ENCODE measurements around the gene CASTOR2.
"Not testable (repeated sequence)": the region's sequence is repeated elsewhere in the genome, so short reads cannot be mapped to it uniquely, and the experiment has no call there.

Gene CASTOR2

DNA sequence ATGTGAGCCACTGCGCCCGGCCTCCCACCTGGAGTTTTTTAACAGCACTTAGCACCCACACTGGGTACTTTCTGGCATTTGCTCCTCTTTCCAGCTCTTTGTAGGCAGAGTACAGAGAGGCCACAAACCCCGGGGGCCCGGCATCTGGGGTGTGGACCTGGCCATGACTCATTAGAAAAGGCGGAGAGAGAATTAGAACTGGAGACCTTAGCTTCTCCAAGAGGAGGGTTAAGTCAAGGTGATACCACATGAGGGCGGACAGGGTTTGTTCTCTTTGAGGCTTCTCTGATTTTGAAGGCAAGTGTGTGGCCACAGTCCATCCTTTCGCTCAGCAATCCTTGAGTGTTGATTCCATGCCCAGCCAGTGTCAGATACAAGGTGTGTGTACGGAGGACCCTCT is 36.9 kb downstream of the CASTOR2 start:
- not testable (repeated sequence) for H3K36me3 ChIP-seq (ENCODE audit: control insufficient read depth, insufficient read depth, low read length); H3K4me1 ChIP-seq (ENCODE audit: control insufficient read depth, insufficient read depth, low read length); H3K9ac ChIP-seq (ENCODE audit: low read depth, low read length); H3K9me3 ChIP-seq (ENCODE audit: control insufficient read depth, insufficient read depth, low read length); H3K27me3 ChIP-seq (ENCODE audit: control insufficient read depth, insufficient read depth, low read length); H3K4me3 ChIP-seq (ENCODE audit: low read depth, low read length)

DNA sequence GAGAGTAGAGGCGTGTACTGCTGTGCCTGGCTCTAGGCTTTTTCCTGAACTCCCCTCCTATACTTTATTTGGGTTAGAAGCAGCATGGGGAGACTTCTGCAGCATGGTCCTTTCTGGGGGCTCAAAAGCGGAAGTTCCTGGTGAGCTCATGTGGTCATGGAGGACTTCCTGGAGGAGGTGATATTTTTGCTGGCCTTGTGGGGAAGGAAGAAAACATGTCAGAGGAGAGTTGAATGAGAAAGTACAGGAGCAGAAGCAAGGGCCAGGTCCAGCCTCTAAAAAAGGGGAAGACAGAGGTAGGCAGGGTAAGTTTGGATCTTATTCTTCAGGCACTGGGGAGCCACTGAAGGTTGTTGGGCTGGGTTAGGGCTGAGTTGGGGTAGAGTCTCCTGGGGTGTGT is 45.5 kb downstream of the CASTOR2 start:
- no peaks in the 10 kb centered on the region for H3K27me3 ChIP-seq (ENCODE audit: control insufficient read depth, insufficient read depth, low read length)
- no peaks in the 10 kb centered on the region for H3K9me3 ChIP-seq (ENCODE audit: control insufficient read depth, insufficient read depth, low read length)
- H3K4me1 ChIP-seq (ENCODE audit: control insufficient read depth, insufficient read depth, low read length), result no peaks in the 10 kb centered on the region
- H3K36me3 ChIP-seq (ENCODE audit: control insufficient read depth, insufficient read depth, low read length), result no peaks in the 10 kb centered on the region
- H3K9ac ChIP-seq (ENCODE audit: low read depth, low read length), result no peak overlapping the region
- H3K4me3 ChIP-seq (ENCODE audit: low read depth, low read length), result no peak overlapping the region

DNA sequence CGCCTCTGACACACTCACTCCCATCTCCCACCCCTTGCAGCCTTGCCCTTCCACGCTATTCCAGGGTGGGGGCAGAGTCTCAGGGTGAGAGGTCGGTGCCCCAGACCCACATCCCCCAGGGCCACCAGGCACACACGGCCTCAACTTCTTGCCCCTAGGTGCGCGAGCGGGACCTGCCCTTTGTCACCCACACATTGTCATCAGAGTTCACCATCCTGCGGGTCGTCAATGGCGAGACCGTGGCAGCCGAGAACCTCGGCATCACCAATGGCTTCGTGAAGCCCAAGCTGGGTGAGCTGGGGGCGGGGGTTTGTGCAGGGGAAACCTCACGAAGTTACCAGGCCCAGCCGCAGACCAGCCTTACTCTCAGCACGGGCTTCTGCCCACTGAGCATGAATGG is 53.3 kb downstream of the CASTOR2 start:
- no peaks in the 10 kb centered on the region for H3K4me1 ChIP-seq (ENCODE audit: control insufficient read depth, insufficient read depth, low read length)
- H3K9ac ChIP-seq (ENCODE audit: low read depth, low read length), result no peak overlapping the region
- H3K4me3 ChIP-seq (ENCODE audit: low read depth, low read length), result no peak overlapping the region
- H3K9me3 ChIP-seq (ENCODE audit: control insufficient read depth, insufficient read depth, low read length), result no peaks in the 10 kb centered on the region
- peaks cover 10% of the 10 kb centered on the region for H3K36me3 ChIP-seq (ENCODE audit: control insufficient read depth, insufficient read depth, low read length)
- H3K27me3 ChIP-seq (ENCODE audit: control insufficient read depth, insufficient read depth, low read length), result no peaks in the 10 kb centered on the region

DNA sequence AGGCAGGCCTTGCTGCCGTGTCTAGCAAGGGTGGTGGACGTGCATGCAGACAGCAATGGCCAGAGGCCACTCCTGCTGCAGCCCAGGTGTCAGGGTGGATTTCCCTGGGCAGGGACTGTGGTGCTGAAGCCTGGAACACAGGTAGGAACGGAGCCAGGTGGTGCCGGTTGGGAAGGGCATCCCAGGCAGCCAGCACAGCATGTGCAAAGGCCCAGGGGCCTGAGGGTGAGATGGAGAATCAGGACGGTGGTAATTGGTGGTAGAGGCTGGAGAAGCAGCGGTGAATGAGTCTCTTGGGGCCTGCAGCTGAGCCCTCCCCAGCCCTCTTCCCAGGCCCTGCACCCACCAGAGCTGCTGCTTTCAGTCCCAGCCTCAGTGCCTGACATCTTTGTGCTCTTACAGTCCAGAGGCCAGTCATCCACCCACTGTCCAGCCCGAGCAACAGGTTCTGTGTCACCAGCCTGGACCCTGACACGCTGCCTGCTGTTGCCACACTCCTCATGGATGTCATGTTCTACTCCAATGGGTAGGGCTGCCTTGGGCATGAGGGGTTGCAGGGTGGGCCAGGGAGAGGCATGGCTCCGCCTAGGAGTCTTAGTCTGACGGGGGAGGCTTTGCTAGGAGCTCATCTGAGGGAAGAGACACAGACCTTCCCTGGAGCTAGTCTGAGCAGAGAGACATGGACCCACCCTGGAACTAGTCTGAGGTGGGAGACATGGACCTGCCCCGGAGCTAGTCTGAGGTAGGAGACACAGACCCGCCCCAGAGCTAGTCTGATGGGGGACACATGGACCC is 54.3 kb downstream of the CASTOR2 start:
- H3K27me3 ChIP-seq (ENCODE audit: control insufficient read depth, insufficient read depth, low read length), result no peaks in the 10 kb centered on the region
- H3K4me3 ChIP-seq (ENCODE audit: low read depth, low read length), result no peak overlapping the region
- H3K36me3 ChIP-seq (ENCODE audit: control insufficient read depth, insufficient read depth, low read length), result peaks cover 13% of the 10 kb centered on the region
- H3K9me3 ChIP-seq (ENCODE audit: control insufficient read depth, insufficient read depth, low read length), result no peaks in the 10 kb centered on the region
- H3K9ac ChIP-seq (ENCODE audit: low read depth, low read length), result no peak overlapping the region
- H3K4me1 ChIP-seq (ENCODE audit: control insufficient read depth, insufficient read depth, low read length), result no peaks in the 10 kb centered on the region

DNA sequence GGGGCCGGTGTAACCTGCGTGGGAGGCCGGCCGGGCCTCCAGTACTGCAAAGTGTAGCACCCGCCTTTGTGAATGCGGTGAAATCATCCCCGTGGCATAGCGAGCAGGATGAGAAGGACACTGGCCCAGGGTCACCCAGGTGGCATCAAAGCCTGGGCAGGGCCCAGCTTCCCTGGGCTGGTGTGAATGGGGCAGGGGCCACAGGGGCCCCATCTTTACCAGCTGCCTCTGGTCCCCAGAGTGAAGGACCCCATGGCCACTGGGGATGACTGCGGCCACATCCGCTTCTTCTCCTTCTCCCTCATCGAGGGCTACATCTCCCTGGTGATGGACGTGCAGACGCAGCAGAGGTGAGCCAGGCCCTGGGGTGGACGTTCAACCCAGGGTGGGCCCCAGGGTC is 55.3 kb downstream of the CASTOR2 start:
- no peak overlapping the region for H3K9ac ChIP-seq (ENCODE audit: low read depth, low read length)
- H3K36me3 ChIP-seq (ENCODE audit: control insufficient read depth, insufficient read depth, low read length), result peaks cover 23% of the 10 kb centered on the region
- H3K4me1 ChIP-seq (ENCODE audit: control insufficient read depth, insufficient read depth, low read length), result no peaks in the 10 kb centered on the region
- H3K4me3 ChIP-seq (ENCODE audit: low read depth, low read length), result no peak overlapping the region
- no peaks in the 10 kb centered on the region for H3K27me3 ChIP-seq (ENCODE audit: control insufficient read depth, insufficient read depth, low read length)
- no peaks in the 10 kb centered on the region for H3K9me3 ChIP-seq (ENCODE audit: control insufficient read depth, insufficient read depth, low read length)

DNA sequence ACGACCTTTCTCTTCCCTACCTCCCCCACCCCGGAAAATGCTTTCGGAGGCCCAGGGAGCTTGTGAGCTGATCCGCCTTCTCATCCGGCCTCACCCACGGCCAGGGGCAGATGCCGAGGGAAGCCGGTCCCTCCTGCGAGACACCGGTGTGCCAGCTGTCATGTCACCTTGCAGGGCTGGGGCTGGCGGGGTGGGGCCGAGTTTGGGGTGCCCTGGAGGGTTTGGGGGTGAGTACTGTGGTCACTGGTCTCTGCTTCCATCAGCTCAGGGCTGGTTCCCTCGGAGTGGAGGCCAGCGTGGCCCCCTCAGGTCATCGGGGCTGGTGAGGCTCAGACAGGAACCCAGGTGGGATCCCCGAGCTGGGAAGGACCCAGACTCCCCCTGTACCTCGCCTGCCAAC is 60.4 kb downstream of the CASTOR2 start:
- Histone ChIP-seq H3K9ac (ENCODE audit: low read depth, low read length) (no peak overlapping the region), H3K4me1 (ENCODE audit: control insufficient read depth, insufficient read depth, low read length) (no peaks in the 10 kb centered on the region), H3K4me3 (ENCODE audit: low read depth, low read length) (no peak overlapping the region), H3K9me3 (ENCODE audit: control insufficient read depth, insufficient read depth, low read length) (no peaks in the 10 kb centered on the region), H3K27me3 (ENCODE audit: control insufficient read depth, insufficient read depth, low read length) (no peaks in the 10 kb centered on the region), H3K36me3 (ENCODE audit: control insufficient read depth, insufficient read depth, low read length) (peaks cover 22% of the 10 kb centered on the region)

DNA sequence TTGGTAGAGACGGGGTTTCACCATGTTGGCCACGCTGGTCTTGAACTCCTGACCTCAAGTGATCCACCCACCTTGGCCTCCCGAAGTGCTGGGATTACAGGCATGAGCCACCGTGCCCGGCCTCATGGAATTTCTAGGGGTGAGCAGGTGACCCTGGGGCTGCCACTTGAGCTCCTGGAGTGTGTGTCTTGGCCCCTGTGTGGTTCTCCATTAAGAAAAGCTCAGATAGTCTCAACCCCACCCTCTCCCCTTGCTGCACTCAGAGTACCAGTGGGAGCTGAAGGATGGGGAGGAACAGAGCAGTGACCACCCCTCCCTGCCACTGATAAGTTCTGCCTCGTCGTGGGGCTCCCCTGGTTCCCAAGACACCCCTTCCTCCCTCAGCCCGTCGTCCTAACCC is 63.8 kb downstream of the CASTOR2 start:
- peaks cover 25% of the 10 kb centered on the region for H3K36me3 ChIP-seq (ENCODE audit: control insufficient read depth, insufficient read depth, low read length)
- H3K4me3 ChIP-seq (ENCODE audit: low read depth, low read length), result no peak overlapping the region
- no peaks in the 10 kb centered on the region for H3K9me3 ChIP-seq (ENCODE audit: control insufficient read depth, insufficient read depth, low read length)
- H3K27me3 ChIP-seq (ENCODE audit: control insufficient read depth, insufficient read depth, low read length), result no peaks in the 10 kb centered on the region
- no peaks in the 10 kb centered on the region for H3K4me1 ChIP-seq (ENCODE audit: control insufficient read depth, insufficient read depth, low read length)
- H3K9ac ChIP-seq (ENCODE audit: low read depth, low read length), result no peak overlapping the region

DNA sequence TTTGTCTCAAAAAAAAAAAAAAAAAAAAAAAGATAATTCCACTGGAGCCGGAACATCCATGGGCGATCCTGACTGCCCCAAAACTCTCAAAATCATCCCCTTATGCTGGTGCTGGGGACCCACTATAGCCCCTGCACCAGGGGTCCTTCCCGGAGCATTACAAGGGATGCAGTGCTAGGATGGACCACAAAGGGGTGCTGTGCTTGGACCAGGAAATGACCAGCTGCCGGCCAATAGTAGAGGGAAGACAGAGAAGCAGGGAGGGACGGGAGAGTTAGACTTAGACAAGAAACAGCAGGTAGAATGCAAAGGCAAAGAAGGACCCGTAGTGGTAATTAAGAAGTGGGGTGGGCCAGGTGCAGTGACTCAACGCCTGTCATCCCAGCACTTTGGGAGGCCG is 68.6 kb downstream of the CASTOR2 start:
- H3K27me3 ChIP-seq (ENCODE audit: control insufficient read depth, insufficient read depth, low read length), result no peaks in the 10 kb centered on the region
- no peaks in the 10 kb centered on the region for H3K4me1 ChIP-seq (ENCODE audit: control insufficient read depth, insufficient read depth, low read length)
- no peak overlapping the region for H3K4me3 ChIP-seq (ENCODE audit: low read depth, low read length)
- H3K9me3 ChIP-seq (ENCODE audit: control insufficient read depth, insufficient read depth, low read length), result no peaks in the 10 kb centered on the region
- H3K9ac ChIP-seq (ENCODE audit: low read depth, low read length), result no peak overlapping the region
- peaks cover 9% of the 10 kb centered on the region for H3K36me3 ChIP-seq (ENCODE audit: control insufficient read depth, insufficient read depth, low read length)

DNA sequence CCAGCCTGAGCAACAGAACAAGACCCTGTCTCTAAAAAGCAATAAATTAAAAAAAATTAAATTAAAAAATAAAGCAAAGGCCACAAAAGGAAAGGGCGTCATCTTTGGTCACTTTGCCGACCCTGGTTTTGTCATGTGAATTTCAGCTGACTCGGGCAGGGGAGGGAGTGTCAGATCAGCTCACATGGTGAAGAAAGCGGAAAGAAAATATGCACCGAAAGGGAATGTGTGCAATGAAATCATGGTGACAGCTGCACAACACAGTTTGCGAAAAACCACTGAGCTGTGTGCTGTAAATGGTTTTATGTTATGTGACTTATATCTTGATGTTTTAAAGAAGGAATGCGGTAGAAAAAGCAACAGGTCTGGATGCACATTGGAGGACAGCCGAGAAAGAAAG is 69.3 kb downstream of the CASTOR2 start:
- Histone ChIP-seq H3K9ac (ENCODE audit: low read depth, low read length) (no peak overlapping the region), H3K9me3 (ENCODE audit: control insufficient read depth, insufficient read depth, low read length) (no peaks in the 10 kb centered on the region), H3K36me3 (ENCODE audit: control insufficient read depth, insufficient read depth, low read length) (peaks cover 6% of the 10 kb centered on the region), H3K4me3 (ENCODE audit: low read depth, low read length) (no peak overlapping the region), H3K4me1 (ENCODE audit: control insufficient read depth, insufficient read depth, low read length) (no peaks in the 10 kb centered on the region), H3K27me3 (ENCODE audit: control insufficient read depth, insufficient read depth, low read length) (no peaks in the 10 kb centered on the region)

DNA sequence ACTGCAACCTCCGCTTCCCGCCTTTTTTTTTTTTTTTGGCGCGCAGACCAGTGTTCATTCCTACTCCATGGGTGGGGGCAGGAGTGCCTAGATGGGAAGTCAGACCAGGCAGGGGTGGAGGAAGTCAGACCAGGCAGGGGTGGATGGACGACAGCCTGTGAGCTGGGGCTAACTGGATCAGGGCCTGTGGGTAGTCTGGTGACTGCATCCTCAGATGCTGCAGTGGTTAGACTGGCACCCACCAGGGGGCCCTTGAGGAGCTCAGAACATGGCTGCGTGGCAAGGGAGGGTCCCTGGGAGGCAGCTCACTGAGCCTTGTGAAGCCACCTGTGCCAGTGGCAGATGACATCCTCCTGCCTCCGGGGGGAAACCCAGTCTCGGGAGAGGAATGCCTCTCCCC is 74.0 kb downstream of the CASTOR2 start:
- Histone ChIP-seq H3K27me3 (ENCODE audit: control insufficient read depth, insufficient read depth, low read length) (no peaks in the 10 kb centered on the region), H3K4me1 (ENCODE audit: control insufficient read depth, insufficient read depth, low read length) (no peaks in the 10 kb centered on the region), H3K36me3 (ENCODE audit: control insufficient read depth, insufficient read depth, low read length) (peaks cover 8% of the 10 kb centered on the region), H3K9ac (ENCODE audit: low read depth, low read length) (no peak overlapping the region), H3K4me3 (ENCODE audit: low read depth, low read length) (no peak overlapping the region), H3K9me3 (ENCODE audit: control insufficient read depth, insufficient read depth, low read length) (no peaks in the 10 kb centered on the region)

DNA sequence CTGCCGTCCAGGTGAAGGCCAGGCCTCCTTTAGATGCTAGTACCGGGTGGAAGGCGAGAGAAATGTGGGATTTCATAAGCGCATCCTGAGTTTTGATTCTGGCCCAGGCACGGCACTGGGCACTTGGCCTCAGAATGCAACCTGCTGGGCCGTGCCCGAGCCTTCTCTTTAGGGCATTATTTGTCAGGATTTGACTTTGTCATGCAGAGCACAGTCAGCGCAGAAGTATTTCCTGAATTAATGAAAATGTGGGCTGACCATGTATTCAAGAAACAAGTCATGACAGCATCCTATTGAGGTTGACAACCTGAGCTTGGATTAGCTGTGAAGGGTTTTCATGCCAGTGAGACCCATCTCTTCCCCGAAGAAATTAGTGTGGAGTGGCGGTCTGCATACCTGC is 74.7 kb downstream of the CASTOR2 start:
- H3K36me3 ChIP-seq (ENCODE audit: control insufficient read depth, insufficient read depth, low read length), result peaks cover 14% of the 10 kb centered on the region
- no peaks in the 10 kb centered on the region for H3K27me3 ChIP-seq (ENCODE audit: control insufficient read depth, insufficient read depth, low read length)
- no peak overlapping the region for H3K9ac ChIP-seq (ENCODE audit: low read depth, low read length)
- H3K4me1 ChIP-seq (ENCODE audit: control insufficient read depth, insufficient read depth, low read length), result no peaks in the 10 kb centered on the region
- no peaks in the 10 kb centered on the region for H3K9me3 ChIP-seq (ENCODE audit: control insufficient read depth, insufficient read depth, low read length)
- H3K4me3 ChIP-seq (ENCODE audit: low read depth, low read length), result no peak overlapping the region

DNA sequence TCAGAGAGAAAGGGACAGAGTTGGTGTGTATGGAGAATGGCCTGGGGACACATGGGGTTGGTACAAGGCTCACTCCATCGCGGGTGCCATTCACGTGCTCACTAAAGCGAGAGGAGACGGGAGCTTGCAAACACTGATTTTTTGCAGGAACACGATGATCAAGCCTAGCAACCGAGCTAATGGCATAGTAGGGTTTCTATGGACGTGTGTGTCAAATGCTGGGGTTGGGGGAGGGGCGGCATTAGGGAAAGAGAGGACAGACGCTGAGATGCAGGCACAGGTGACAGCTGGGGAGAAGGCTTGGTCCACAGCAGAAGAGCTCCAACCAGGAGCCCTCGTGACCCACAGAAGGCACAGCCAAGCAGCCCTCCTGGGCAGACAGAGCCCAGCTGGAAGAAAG is 75.2 kb downstream of the CASTOR2 start:
- H3K4me1 ChIP-seq (ENCODE audit: control insufficient read depth, insufficient read depth, low read length), result no peaks in the 10 kb centered on the region
- H3K27me3 ChIP-seq (ENCODE audit: control insufficient read depth, insufficient read depth, low read length), result no peaks in the 10 kb centered on the region
- H3K36me3 ChIP-seq (ENCODE audit: control insufficient read depth, insufficient read depth, low read length), result peaks cover 14% of the 10 kb centered on the region
- no peak overlapping the region for H3K9ac ChIP-seq (ENCODE audit: low read depth, low read length)
- no peaks in the 10 kb centered on the region for H3K9me3 ChIP-seq (ENCODE audit: control insufficient read depth, insufficient read depth, low read length)
- no peak overlapping the region for H3K4me3 ChIP-seq (ENCODE audit: low read depth, low read length)
